ENCODE data around the gene CCM2L.

CCM2L gene

DNA sequence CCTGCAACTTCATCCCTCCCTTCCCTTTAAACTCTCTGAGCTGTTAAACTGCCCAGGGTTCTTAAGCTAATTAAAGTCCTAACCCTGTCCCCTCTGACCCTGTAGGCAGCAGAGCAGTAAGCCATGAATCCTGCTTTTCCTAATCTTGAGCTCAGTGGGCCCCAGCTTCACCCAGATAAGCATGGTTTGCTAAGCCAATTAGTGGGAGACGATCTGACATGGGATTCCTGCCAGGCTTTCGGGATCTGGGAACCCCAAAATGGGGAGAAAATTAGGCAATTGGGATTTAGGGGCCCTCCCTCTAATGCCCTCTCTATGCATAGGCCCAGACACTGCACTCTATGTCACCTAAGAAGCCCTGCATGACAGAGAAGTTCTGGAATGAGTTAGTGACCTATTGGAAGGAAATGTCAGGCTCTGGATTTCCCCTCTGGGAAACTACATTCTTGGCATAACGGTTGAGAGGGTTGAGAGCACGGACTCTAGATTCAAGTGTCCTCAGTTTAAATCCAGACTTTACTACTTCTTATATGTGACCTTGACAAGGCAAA is 37.7 kb upstream of the CCM2L start:
- TF ChIP-seq, protein P1, sequence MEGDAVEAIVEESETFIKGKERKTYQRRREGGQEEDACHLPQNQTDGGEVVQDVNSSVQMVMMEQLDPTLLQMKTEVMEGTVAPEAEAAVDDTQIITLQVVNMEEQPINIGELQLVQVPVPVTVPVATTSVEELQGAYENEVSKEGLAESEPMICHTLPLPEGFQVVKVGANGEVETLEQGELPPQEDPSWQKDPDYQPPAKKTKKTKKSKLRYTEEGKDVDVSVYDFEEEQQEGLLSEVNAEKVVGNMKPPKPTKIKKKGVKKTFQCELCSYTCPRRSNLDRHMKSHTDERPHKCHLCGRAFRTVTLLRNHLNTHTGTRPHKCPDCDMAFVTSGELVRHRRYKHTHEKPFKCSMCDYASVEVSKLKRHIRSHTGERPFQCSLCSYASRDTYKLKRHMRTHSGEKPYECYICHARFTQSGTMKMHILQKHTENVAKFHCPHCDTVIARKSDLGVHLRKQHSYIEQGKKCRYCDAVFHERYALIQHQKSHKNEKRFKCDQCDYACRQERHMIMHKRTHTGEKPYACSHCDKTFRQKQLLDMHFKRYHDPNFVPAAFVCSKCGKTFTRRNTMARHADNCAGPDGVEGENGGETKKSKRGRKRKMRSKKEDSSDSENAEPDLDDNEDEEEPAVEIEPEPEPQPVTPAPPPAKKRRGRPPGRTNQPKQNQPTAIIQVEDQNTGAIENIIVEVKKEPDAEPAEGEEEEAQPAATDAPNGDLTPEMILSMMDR (IDR thresholded peaks at IDR 0.05): no peak

DNA sequence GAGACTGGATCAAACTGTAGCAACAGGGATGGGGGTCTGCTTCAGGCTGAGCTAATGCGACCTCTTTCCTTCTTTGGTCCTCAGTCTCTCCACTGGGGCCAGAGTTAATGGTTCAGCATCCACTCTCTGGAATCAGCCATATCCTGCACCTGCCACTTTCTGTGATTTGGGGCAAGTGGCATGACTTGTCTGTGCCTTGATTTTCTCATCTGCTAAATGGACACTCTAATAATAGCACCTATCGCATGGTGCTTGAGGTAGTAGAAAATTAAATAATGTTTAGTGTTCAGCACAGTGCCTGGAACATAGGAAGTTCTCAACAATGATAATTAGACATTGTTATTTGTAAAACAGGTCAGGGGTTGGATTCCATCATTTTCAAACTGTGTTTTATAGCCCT is 35.9 kb upstream of the CCM2L start:
- TF ChIP-seq, protein P1 (IDR thresholded peaks at IDR 0.05): no peak

DNA sequence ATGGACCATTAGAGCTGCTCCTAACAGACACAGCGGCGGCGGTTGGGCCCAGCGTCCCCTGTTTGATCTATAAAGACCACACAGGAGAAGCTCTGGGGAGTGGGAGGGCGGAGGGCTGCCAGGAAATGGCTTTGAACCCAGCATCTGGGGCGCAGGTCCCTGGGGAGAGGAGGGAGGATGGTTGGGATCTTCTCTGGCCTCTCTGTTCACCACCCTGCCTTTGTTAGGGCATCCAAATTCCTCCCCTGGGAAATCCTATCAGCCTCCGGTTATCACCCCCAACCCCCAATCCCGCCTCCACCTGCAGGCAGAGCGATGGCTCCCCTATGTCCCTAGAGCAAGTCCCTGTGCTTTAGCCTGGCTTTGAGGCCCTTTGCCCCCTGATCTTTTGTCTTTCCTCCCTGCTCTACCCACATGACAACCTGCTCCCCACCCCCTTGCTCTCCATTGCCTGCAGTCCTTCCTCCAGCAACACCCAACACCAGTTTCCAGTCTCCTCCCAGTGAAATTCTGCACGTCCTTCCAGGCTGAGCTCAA is 35.2 kb upstream of the CCM2L start:
- TF ChIP-seq, protein P1 (IDR thresholded peaks at IDR 0.05): no peak

DNA sequence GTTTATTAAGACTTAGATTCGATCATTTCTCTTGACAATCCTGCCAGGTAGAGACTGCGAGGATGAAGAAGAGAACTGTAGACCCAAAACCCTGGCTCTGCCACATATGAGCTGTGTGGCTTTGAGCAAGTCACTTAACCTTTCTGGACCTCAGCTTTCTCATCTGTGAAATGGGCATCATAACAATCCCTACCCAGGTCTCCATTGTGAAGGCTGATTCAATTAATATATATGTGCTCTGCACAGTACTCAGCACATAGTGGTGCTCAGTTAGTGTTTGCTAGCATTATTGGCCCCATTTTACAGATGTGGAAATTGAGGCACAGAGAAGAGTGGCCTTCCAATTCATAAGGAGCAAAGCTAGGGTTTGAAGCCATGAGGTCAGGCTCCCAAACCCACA is 34.4 kb upstream of the CCM2L start:
- TF ChIP-seq, protein P1 (IDR thresholded peaks at IDR 0.05): no peak

DNA sequence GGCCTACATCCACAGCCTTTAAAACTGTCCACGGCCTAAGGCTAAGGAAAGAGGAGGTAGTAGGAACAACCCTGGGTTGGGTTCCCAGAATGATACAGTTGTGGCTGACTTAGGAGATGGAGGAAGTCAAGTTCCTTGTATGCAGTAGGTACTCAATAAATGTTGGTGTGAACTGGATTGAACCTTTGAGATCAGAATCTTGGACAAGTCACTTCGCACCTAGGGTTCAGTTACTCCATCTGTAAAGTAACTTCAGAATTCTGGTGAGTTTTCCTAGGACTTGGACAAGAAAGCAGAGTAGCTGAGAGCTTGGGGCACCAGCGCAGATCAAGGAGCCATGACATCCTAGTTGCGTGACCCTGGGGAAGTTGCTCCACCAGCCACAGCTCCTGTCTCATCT is 33.2 kb upstream of the CCM2L start:
- TF ChIP-seq, protein P1 (IDR thresholded peaks at IDR 0.05): no peak

DNA sequence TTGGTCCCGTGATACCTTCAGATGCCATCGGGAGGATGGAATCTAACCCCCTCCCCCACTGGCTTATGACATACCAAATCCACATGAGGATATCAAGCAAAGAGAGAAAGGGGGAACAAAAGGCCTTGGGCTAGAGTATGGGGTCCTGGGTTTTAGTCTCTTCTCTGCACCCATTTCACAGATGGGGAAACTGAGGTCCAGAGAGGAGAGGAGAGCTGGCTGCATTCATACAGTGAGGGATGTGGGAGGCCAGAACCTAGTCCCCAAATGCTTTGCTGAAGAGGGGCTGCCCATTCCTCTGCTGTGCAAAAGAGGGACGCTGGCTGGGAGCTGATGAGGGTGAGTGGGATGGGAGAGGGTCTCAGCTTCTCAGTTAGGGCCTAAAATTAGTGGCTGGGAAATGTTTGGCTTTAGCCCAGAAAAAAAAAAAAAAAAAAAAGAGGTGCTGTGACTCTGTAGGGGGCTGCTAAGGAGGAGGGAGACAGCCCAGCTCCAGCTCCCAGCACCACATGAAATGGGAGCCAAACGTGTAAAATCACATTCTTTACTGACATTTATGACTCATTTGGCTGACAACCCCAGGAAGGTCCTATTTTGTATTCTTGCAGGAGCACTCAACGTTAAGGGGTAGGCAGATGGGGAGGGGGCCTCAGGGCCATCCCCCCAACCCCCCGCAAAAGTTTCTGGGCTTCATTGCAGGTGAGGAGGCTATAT is 30.4 kb upstream of the CCM2L start:
- TF ChIP-seq, protein P1 (IDR thresholded peaks at IDR 0.05): no peak

DNA sequence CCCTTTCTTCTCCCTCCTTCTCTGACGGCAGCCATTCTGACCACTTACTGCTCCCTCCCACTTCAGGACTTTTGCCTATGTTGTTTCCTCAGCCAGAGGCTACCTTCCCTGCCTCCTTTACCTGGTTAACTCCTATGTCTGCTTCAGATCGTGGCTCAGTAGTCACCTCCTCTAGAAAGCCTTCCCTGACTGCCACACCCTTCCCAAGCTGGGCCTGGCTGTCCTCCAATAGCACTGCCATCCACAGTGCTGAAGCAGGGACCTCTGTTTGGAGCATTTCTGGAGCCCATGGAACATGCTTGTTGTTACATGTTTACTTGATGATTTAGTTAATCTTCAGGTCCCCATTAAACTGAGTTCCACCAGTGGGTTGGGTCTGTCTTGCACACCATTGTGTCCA is 28.5 kb upstream of the CCM2L start:
- TF ChIP-seq, protein P1 (IDR thresholded peaks at IDR 0.05): no peak
